ENCODE measurements around the gene MAP4.
"Not testable (repeated sequence)": the region's sequence is repeated elsewhere in the genome, so short reads cannot be mapped to it uniquely, and the experiment has no call there.

MAP4 gene, protein sequence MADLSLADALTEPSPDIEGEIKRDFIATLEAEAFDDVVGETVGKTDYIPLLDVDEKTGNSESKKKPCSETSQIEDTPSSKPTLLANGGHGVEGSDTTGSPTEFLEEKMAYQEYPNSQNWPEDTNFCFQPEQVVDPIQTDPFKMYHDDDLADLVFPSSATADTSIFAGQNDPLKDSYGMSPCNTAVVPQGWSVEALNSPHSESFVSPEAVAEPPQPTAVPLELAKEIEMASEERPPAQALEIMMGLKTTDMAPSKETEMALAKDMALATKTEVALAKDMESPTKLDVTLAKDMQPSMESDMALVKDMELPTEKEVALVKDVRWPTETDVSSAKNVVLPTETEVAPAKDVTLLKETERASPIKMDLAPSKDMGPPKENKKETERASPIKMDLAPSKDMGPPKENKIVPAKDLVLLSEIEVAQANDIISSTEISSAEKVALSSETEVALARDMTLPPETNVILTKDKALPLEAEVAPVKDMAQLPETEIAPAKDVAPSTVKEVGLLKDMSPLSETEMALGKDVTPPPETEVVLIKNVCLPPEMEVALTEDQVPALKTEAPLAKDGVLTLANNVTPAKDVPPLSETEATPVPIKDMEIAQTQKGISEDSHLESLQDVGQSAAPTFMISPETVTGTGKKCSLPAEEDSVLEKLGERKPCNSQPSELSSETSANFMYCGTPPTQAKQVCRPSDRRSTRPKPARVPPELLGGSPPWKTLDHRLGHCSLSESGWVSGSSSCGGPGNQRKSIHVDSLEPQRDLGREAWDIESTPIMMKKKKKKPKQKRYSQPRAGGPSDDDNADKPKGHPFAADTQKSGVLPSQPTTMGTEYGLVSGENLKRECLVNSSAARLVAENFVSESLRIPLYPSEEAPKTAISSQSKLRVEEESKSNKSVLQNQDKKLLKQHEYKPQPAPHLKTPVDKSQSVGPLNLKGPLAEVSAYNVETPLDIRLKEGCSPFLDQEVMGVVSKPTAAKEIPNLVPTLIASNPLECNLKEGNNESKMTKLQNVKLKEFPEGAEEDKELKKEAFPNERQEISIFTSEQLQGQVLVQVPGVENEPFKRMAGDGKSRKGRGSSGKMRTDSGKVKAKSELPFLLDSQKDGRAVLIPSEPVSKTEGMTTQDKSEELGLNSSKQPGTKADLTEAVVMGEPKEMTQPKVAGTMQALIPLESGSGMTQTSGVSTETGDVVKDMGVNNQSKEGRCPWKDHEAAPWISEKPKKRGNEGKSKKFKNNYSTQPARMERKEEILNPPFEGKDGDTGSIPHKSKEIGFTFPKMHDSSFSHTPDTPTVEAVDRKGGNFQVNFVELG (N-terminal part only)

DNA sequence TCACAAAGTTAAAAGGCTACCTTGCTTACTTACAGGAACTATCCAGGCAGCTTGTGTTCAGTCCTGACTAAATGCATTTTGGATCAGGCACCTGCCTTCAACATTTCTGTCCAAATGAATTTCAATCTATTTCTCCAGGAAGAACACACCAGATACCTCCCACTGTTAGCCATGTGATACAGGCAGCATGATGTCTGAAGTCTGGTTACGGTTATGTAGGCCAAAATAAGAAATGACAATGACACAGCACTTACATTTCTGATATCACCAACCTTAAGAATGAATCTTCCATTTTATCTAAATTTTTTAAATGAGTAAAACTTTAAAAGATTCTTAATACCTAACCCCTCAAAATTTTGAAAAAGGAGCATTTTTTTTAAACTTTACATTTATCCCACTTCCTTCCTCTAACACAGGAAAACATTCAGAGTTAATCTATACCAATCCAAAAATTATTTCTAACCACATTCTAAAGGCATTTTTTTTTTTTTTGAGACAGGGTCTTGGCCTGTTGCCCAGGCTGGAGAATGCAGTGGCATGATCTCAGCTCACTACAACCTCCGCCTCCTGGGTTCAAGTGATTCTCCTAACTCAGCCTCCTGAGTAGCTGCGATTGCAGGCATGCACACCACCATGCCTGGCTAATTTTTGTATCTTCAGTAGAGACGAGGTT lies at the start of gene MAP4:
MAP4 (minus strand) TSS at position 116 of the 673 bp plus-strand sequence. CDS start 17,556 bp downstream, outside the sequence.
- H3K4me3 ChIP-seq (ENCODE audit: low read length in 2 of 2), result peak within 1 kb of the TSS in 1 of 2 donors; percentile 17
- H3K27me3 ChIP-seq (ENCODE audit: control insufficient read depth in 2 of 2, insufficient read depth in 2 of 2, low read length in 2 of 2), result no peaks in the 10 kb centered on the region
- H3K36me3 ChIP-seq (ENCODE audit: control insufficient read depth in 2 of 2, insufficient read depth in 2 of 2, low read length in 2 of 2), result no peaks in the 10 kb centered on the region
- H3K9ac ChIP-seq (ENCODE audit: low read depth in 1 of 2, low read length in 2 of 2), result no peak within 1 kb of the TSS
- H3K9me3 ChIP-seq (ENCODE audit: control insufficient read depth in 2 of 2, low read length in 2 of 2), result no peaks in the 10 kb centered on the region
- peak within 1 kb of the TSS; percentile 16 to 40 for H3K27ac ChIP-seq (ENCODE audit: low read depth in 2 of 2, low read length in 2 of 2)
- peaks cover 19 to 25% of the 10 kb centered on the region in 2 donors for H3K4me1 ChIP-seq (ENCODE audit: control insufficient read depth in 2 of 2, insufficient read depth in 2 of 2, low read length in 2 of 2)

DNA sequence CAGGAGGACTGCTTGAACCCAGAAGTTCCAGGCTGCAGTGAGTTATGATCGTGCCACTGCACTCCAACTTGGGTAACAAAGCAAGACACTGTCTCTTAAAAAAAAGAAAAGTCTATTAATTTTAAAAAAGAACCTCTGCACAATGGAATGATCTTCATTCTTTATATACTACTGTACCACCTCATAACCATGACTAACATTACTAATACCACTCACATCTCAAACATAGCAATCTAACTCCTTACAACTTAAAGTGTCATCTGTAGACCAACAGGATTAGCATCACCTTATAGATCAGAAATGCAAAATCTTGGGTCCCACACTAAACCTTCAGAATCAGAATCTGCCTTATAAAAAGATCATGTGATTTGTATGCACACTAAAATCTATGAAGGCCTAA lies 48.8 kb upstream of the MAP4 start:
- no peak overlapping the region for H3K27ac ChIP-seq (ENCODE audit: low read depth in 2 of 2, low read length in 2 of 2)
- H3K27me3 ChIP-seq (ENCODE audit: control insufficient read depth in 2 of 2, insufficient read depth in 2 of 2, low read length in 2 of 2), result no peaks in the 10 kb centered on the region
- H3K36me3 ChIP-seq (ENCODE audit: control insufficient read depth in 2 of 2, insufficient read depth in 2 of 2, low read length in 2 of 2), result no peaks in the 10 kb centered on the region
- no peak overlapping the region for H3K4me3 ChIP-seq (ENCODE audit: low read length in 2 of 2)
- no peak overlapping the region for H3K9ac ChIP-seq (ENCODE audit: low read depth in 1 of 2, low read length in 2 of 2)
- no peaks in the 10 kb centered on the region for H3K9me3 ChIP-seq (ENCODE audit: control insufficient read depth in 2 of 2, low read length in 2 of 2)
- peaks cover 0 to 7% of the 10 kb centered on the region in 2 donors for H3K4me1 ChIP-seq (ENCODE audit: control insufficient read depth in 2 of 2, insufficient read depth in 2 of 2, low read length in 2 of 2)

DNA sequence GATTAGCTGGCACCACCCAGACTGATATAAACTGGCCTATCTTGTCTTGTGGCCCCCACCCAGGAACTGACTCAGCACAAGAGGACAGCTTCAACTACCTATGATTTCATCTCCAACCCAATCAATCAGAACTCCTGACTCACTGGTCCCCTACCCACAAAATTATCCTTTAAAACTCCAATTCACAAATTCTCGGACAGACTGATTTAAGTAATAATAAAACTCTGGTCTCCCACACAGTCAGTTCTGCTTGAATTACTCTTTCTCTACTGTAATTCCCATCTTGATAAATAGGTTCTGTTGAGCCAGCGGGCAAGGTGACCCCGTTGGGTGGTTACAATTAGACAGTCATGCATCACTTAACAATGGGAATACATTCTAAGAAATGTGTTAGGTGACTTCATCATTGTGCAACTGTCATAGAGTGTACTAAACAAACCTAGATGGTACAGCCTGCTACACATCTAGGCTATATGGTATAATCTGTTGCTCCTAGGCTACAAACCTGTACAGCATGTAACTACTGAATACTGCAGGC lies 48.1 kb upstream of the MAP4 start:
- Histone ChIP-seq H3K27ac (ENCODE audit: low read depth in 2 of 2, low read length in 2 of 2) (no peak overlapping the region), H3K4me3 (ENCODE audit: low read length in 2 of 2) (no peak overlapping the region), H3K36me3 (ENCODE audit: control insufficient read depth in 2 of 2, insufficient read depth in 2 of 2, low read length in 2 of 2) (no peaks in the 10 kb centered on the region), H3K9ac (ENCODE audit: low read depth in 1 of 2, low read length in 2 of 2) (no peak overlapping the region), H3K4me1 (ENCODE audit: control insufficient read depth in 2 of 2, insufficient read depth in 2 of 2, low read length in 2 of 2) (peaks cover 0 to 6% of the 10 kb centered on the region in 2 donors), H3K9me3 (ENCODE audit: control insufficient read depth in 2 of 2, low read length in 2 of 2) (no peaks in the 10 kb centered on the region), H3K27me3 (ENCODE audit: control insufficient read depth in 2 of 2, insufficient read depth in 2 of 2, low read length in 2 of 2) (no peaks in the 10 kb centered on the region)

DNA sequence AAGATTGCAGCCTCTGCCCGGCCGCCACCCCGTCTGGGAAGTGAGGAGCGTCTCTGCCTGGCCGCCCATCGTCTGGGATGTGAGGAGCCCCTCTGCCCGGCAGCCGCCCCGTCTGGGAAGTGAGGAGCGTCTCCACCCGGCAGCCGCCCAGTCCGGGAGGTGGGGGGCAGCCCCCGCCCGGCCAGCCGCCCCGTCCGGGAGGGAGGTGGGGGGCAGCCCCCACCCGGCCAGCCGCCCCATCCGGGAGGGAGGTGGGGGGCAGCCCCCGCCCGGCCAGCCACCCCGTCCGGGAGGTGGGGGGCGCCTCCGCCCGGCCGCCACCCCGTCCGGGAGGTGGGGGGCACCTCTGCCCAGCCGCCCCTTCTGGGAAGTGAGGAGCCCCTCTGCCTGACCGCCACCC lies 45.4 kb upstream of the MAP4 start:
- H3K9ac ChIP-seq (ENCODE audit: low read depth in 1 of 2, low read length in 2 of 2); H3K4me1 ChIP-seq (ENCODE audit: control insufficient read depth in 2 of 2, insufficient read depth in 2 of 2, low read length in 2 of 2); H3K9me3 ChIP-seq (ENCODE audit: control insufficient read depth in 2 of 2, low read length in 2 of 2); H3K4me3 ChIP-seq (ENCODE audit: low read length in 2 of 2); H3K27me3 ChIP-seq (ENCODE audit: control insufficient read depth in 2 of 2, insufficient read depth in 2 of 2, low read length in 2 of 2); H3K27ac ChIP-seq (ENCODE audit: low read depth in 2 of 2, low read length in 2 of 2); H3K36me3 ChIP-seq (ENCODE audit: control insufficient read depth in 2 of 2, insufficient read depth in 2 of 2, low read length in 2 of 2): not testable (repeated sequence)

DNA sequence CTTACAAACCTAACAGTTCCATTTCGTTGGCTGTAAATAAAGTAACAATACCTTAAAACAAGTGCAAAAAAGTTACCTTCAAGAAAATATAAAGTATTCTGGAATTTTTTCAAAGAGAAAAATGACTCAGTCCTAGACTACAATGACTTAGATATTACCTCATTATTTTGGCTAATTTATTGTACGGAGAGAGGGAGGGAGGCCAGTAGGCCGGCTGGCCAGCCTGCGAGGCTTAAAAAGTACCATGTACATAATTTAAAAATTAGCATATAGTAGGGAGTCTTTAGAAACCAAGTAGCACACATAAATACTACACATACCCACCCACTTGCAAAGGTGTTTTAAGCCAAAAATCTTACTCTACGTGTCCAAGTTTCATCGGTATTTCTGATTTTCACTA lies 41.9 kb upstream of the MAP4 start:
- Histone ChIP-seq H3K27ac (ENCODE audit: low read depth in 2 of 2, low read length in 2 of 2) (no peak overlapping the region), H3K27me3 (ENCODE audit: control insufficient read depth in 2 of 2, insufficient read depth in 2 of 2, low read length in 2 of 2) (no peaks in the 10 kb centered on the region), H3K4me3 (ENCODE audit: low read length in 2 of 2) (no peak overlapping the region), H3K9me3 (ENCODE audit: control insufficient read depth in 2 of 2, low read length in 2 of 2) (no peaks in the 10 kb centered on the region), H3K36me3 (ENCODE audit: control insufficient read depth in 2 of 2, insufficient read depth in 2 of 2, low read length in 2 of 2) (no peaks in the 10 kb centered on the region), H3K9ac (ENCODE audit: low read depth in 1 of 2, low read length in 2 of 2) (no peak overlapping the region), H3K4me1 (ENCODE audit: control insufficient read depth in 2 of 2, insufficient read depth in 2 of 2, low read length in 2 of 2) (peaks cover 0 to 2% of the 10 kb centered on the region in 2 donors)

DNA sequence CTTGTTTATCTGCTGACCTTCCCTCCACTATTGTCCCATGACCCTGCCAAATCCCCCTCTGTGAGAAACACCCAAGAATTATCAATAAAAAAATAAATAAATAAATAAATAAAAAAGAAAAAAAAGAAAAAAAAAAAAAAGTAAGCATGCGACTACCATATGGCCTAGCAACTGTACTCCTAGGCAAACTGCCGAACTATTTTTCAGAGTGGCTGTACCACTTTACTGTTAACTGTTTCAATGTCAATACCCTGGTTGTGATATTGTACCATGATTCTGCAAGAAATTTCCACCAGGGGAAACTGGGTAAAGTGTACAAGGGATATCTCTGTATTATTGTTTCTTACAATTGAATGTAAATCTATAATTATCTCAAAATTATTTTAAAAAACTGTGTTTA lies 41.3 kb upstream of the MAP4 start:
- H3K27me3 ChIP-seq (ENCODE audit: control insufficient read depth in 2 of 2, insufficient read depth in 2 of 2, low read length in 2 of 2), result no peaks in the 10 kb centered on the region
- peaks cover 0 to 2% of the 10 kb centered on the region in 2 donors for H3K4me1 ChIP-seq (ENCODE audit: control insufficient read depth in 2 of 2, insufficient read depth in 2 of 2, low read length in 2 of 2)
- no peak overlapping the region for H3K4me3 ChIP-seq (ENCODE audit: low read length in 2 of 2)
- no peaks in the 10 kb centered on the region for H3K9me3 ChIP-seq (ENCODE audit: control insufficient read depth in 2 of 2, low read length in 2 of 2)
- no peak overlapping the region for H3K9ac ChIP-seq (ENCODE audit: low read depth in 1 of 2, low read length in 2 of 2)
- H3K36me3 ChIP-seq (ENCODE audit: control insufficient read depth in 2 of 2, insufficient read depth in 2 of 2, low read length in 2 of 2), result peaks cover 0 to 1% of the 10 kb centered on the region in 2 donors
- H3K27ac ChIP-seq (ENCODE audit: low read depth in 2 of 2, low read length in 2 of 2), result no peak overlapping the region

DNA sequence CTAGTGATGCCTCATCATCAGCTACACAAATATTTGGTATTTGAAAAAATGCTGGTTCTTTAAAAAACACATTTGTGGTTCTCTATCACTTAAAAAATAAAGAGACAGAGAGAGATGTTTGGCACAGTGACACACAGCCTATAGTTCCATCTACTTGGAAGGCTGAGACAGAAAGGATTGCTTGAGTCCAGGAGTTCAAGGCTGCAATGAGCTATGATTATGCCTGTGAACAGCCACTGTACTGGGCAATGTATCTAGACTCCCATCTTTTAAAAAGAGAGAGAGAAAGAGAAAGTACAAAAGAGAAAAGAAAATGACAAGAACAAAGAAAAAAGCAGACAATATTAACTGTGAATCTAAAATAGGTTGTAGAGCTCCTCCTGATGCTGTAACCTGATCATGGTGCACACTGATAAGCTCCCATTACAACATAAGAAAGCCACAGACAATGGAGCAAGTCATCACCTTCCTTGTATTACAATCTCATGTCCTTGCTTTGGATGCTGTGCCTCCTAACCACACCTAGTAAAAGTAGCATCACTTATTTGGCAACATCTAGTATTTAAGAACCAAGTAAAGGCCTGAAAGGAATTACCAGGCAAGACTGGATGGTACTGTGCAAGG lies 31.7 kb upstream of the MAP4 start:
- Histone ChIP-seq H3K9ac (ENCODE audit: low read depth in 1 of 2, low read length in 2 of 2) (no peak overlapping the region), H3K27me3 (ENCODE audit: control insufficient read depth in 2 of 2, insufficient read depth in 2 of 2, low read length in 2 of 2) (no peaks in the 10 kb centered on the region), H3K4me1 (ENCODE audit: control insufficient read depth in 2 of 2, insufficient read depth in 2 of 2, low read length in 2 of 2) (no peaks in the 10 kb centered on the region), H3K36me3 (ENCODE audit: control insufficient read depth in 2 of 2, insufficient read depth in 2 of 2, low read length in 2 of 2) (peaks cover 2 to 3% of the 10 kb centered on the region in 2 donors), H3K9me3 (ENCODE audit: control insufficient read depth in 2 of 2, low read length in 2 of 2) (no peaks in the 10 kb centered on the region), H3K4me3 (ENCODE audit: low read length in 2 of 2) (no peak overlapping the region), H3K27ac (ENCODE audit: low read depth in 2 of 2, low read length in 2 of 2) (no peak overlapping the region)

DNA sequence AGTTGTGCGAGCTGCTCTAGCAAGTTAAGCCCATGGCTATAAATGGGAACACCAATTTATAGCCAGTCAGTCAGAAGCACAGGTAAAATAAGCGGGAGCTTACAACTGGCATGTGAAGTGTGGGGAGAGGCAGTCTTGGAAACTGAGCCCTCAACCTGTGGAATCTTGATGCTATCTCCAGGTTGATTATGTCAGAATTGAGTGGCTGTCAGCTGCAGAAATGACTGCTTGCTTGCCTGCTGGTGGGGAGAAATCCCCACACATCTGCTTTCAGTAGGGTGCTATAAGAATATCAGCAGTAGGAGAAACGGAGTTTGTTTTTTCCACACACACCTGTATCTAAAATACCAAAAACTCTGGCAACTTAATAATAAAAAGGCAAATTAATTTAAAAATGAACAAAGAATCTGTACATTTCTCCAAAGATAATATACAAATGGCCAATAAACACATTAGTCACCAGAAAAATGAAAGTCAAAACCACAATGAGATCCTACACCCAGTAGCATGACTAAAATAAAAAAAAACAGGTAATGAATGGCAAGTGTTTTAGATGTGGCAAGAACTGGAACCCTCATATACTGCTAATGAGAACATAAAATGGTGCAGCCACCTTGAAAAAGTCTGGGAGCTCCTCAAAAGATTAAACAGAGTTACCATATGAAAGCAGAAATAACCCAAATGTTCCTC lies 26.0 kb upstream of the MAP4 start:
- no peaks in the 10 kb centered on the region for H3K9me3 ChIP-seq (ENCODE audit: control insufficient read depth in 2 of 2, low read length in 2 of 2)
- H3K27ac ChIP-seq (ENCODE audit: low read depth in 2 of 2, low read length in 2 of 2), result no peak overlapping the region
- no peak overlapping the region for H3K9ac ChIP-seq (ENCODE audit: low read depth in 1 of 2, low read length in 2 of 2)
- no peaks in the 10 kb centered on the region for H3K27me3 ChIP-seq (ENCODE audit: control insufficient read depth in 2 of 2, insufficient read depth in 2 of 2, low read length in 2 of 2)
- no peak overlapping the region for H3K4me3 ChIP-seq (ENCODE audit: low read length in 2 of 2)
- peaks cover 0 to 5% of the 10 kb centered on the region in 2 donors for H3K4me1 ChIP-seq (ENCODE audit: control insufficient read depth in 2 of 2, insufficient read depth in 2 of 2, low read length in 2 of 2)
- H3K36me3 ChIP-seq (ENCODE audit: control insufficient read depth in 2 of 2, insufficient read depth in 2 of 2, low read length in 2 of 2), result no peaks in the 10 kb centered on the region

Measured in mucosa of rectum (tissue), 2 donors.